Measurements from ENCODE around the gene RAF1.

The RAF1 gene

DNA sequence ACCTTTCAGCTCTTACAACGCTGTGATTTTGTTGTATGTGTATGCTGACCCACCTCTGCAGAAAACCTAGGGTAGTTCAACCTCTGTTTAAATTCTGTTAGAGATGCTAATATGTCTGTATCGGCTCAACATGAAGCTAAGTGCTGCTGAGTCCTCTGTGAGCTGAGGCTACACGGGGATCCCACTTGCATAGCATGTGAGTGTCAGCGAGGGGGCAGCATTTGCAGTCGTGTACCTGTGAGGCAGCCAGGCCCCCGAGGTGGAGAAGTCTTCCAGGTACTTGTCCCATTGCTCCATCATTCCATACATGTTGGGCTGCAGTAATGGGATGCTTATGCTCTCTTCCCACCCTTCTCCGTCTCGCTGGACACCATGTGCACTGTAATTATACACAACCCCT is 122.3 kb downstream of the RAF1 start:
- no peak overlapping the region for H3K27ac ChIP-seq
- no peak for DNase-seq (ENCODE audit: low spot score)
- TF ChIP-seq, protein P1, sequence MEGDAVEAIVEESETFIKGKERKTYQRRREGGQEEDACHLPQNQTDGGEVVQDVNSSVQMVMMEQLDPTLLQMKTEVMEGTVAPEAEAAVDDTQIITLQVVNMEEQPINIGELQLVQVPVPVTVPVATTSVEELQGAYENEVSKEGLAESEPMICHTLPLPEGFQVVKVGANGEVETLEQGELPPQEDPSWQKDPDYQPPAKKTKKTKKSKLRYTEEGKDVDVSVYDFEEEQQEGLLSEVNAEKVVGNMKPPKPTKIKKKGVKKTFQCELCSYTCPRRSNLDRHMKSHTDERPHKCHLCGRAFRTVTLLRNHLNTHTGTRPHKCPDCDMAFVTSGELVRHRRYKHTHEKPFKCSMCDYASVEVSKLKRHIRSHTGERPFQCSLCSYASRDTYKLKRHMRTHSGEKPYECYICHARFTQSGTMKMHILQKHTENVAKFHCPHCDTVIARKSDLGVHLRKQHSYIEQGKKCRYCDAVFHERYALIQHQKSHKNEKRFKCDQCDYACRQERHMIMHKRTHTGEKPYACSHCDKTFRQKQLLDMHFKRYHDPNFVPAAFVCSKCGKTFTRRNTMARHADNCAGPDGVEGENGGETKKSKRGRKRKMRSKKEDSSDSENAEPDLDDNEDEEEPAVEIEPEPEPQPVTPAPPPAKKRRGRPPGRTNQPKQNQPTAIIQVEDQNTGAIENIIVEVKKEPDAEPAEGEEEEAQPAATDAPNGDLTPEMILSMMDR (IDR thresholded peaks at IDR 0.05) = no peak
- no peak overlapping the region for H3K4me3 ChIP-seq

DNA sequence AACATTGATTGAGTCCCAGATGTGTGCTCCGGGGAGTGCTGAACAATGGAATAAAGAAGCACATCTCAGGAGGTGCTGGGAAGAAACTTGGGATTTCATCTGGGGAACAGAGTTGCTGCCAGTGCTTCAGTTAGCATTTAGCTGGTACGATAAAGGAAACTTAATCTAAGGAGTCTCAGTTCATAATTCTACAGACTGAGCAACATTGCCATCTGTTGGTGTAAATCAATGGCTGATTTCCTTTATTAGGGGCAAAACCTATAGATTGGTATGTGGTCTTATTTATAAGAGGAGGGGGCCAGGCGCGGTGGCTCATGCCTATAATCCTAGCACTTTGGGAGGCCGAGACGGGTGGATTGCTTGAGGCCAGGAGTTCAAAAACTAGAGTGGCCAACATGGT is 127.5 kb downstream of the RAF1 start:
- TF ChIP-seq, protein P1 (IDR thresholded peaks at IDR 0.05) = no peak
- DNase-seq (ENCODE audit: low spot score) = no peak
- H3K4me3 ChIP-seq = no peak overlapping the region
- no peak overlapping the region for H3K27ac ChIP-seq
